ENCODE data around the gene PALM.

Gene PALM

DNA sequence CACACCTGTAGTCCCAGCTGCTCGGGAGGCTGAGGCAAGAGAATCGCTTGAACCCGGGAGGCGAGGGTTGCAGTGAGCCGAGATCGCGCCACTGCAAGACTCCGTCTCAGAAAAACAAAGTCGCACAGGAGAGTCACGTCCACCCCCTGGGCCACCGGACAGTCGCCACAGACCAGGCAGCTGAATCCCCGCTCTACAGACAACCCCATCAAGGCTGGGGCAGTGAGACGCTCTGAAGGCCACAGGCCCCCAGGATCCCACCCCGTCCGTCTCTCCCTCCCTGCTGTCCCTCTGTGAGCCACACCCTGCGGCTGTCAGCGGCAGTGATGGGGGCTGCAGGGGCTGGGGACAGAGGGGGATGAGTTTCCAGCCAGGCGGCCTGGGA is 73.1 kb downstream of the PALM start:
- Histone ChIP-seq H3K4me3 (ENCODE audit: low read length) (no peak overlapping the region), H3K79me2 (ENCODE audit: low read length) (no peaks in the 10 kb centered on the region), H3K27ac (ENCODE audit: low read length) (no peak overlapping the region), H3K4me1 (ENCODE audit: low read length) (no peaks in the 10 kb centered on the region), H3K9ac (ENCODE audit: low read length) (no peak overlapping the region), H3K9me2 (replicated peaks; ENCODE audit: insufficient read depth, low read length) (no peaks in the 10 kb centered on the region), H3K27me3 (replicated peaks; ENCODE audit: insufficient read depth, low read length) (peaks cover 77% of the 10 kb centered on the region), H3K9me3 (replicated peaks; ENCODE audit: insufficient read depth, low read length) (no peaks in the 10 kb centered on the region), H4K20me1 (ENCODE audit: insufficient read depth, low read length) (no peaks in the 10 kb centered on the region), H2AFZ (ENCODE audit: low read length) (no peak overlapping the region), H3K36me3 (replicated peaks; ENCODE audit: insufficient read depth, low read length) (no peaks in the 10 kb centered on the region), H3F3A (ENCODE audit: insufficient read depth, low read length) (no peaks in the 10 kb centered on the region), H3K4me2 (ENCODE audit: low read depth, low read length) (no peak overlapping the region)
- 0 out of 2 replicates have a peak, but pooled peaks have one; percentile 11 for TF ChIP-seq EZH2phosphoT487 (IDR thresholded peaks at IDR 0.05; ENCODE audit: low read length)
- TF ChIP-seq, protein P1, sequence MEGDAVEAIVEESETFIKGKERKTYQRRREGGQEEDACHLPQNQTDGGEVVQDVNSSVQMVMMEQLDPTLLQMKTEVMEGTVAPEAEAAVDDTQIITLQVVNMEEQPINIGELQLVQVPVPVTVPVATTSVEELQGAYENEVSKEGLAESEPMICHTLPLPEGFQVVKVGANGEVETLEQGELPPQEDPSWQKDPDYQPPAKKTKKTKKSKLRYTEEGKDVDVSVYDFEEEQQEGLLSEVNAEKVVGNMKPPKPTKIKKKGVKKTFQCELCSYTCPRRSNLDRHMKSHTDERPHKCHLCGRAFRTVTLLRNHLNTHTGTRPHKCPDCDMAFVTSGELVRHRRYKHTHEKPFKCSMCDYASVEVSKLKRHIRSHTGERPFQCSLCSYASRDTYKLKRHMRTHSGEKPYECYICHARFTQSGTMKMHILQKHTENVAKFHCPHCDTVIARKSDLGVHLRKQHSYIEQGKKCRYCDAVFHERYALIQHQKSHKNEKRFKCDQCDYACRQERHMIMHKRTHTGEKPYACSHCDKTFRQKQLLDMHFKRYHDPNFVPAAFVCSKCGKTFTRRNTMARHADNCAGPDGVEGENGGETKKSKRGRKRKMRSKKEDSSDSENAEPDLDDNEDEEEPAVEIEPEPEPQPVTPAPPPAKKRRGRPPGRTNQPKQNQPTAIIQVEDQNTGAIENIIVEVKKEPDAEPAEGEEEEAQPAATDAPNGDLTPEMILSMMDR (IDR thresholded peaks at IDR 0.05; ENCODE audit: low read length): no peak
- DNase-seq: no peak

DNA sequence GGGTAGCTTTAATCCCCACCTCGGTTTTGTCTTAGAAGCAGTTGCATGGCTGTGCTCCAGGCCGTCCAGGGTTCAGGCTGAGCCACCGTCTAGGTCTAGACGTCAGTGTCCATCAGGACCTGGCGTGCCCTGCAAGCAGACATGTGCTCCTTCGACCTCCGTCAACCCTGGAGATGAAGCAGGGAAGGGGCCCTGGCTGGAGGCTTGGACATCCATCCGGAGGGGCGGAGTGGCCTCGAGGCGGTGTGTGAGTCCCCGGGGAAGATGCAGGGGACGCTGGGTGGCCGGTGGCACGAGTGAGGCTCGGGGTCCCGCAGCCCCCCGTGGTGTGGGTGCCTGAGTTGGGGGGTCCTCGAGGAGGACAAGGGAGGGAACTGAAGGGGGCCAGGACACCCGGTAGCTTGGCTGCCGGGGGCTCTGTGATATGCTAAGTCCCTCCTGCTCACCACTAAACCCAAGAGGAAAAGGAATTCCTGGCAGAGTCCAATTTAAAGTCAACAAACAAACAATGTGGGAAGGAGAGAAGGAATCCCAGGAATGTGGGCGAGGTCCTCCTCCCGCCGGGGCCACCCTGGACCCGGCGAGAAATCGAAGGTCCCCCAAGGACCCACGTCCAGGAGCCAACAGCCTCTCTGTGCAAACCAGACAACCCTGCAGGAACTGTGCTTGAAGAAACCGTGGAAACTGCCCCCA is 73.6 kb downstream of the PALM start:
- no peaks in the 10 kb centered on the region for H3K4me1 ChIP-seq (ENCODE audit: low read length)
- H3K4me2 ChIP-seq (ENCODE audit: low read depth, low read length): no peak overlapping the region
- H3K36me3 ChIP-seq (replicated peaks; ENCODE audit: insufficient read depth, low read length): no peaks in the 10 kb centered on the region
- no peak for DNase-seq
- no peak overlapping the region for H3K4me3 ChIP-seq (ENCODE audit: low read length)
- no peak overlapping the region for H3K9ac ChIP-seq (ENCODE audit: low read length)
- H3K9me2 ChIP-seq (replicated peaks; ENCODE audit: insufficient read depth, low read length): no peaks in the 10 kb centered on the region
- no peak overlapping the region for H2AFZ ChIP-seq (ENCODE audit: low read length)
- no peaks in the 10 kb centered on the region for H3F3A ChIP-seq (ENCODE audit: insufficient read depth, low read length)
- peaks cover 73% of the 10 kb centered on the region for H3K27me3 ChIP-seq (replicated peaks; ENCODE audit: insufficient read depth, low read length)
- H4K20me1 ChIP-seq (ENCODE audit: insufficient read depth, low read length): no peaks in the 10 kb centered on the region
- no peak overlapping the region for H3K27ac ChIP-seq (ENCODE audit: low read length)
- no peaks in the 10 kb centered on the region for H3K9me3 ChIP-seq (replicated peaks; ENCODE audit: insufficient read depth, low read length)
- TF ChIP-seq EZH2phosphoT487 (IDR thresholded peaks at IDR 0.05; ENCODE audit: low read length): 0 out of 2 replicates have a peak, but pooled peaks have one; percentile 13
- TF ChIP-seq EZH2 (optimal IDR thresholded peaks at IDR 0.05; ENCODE audit: low read depth, low read length): no peak
- H3K79me2 ChIP-seq (ENCODE audit: low read length): no peaks in the 10 kb centered on the region

DNA sequence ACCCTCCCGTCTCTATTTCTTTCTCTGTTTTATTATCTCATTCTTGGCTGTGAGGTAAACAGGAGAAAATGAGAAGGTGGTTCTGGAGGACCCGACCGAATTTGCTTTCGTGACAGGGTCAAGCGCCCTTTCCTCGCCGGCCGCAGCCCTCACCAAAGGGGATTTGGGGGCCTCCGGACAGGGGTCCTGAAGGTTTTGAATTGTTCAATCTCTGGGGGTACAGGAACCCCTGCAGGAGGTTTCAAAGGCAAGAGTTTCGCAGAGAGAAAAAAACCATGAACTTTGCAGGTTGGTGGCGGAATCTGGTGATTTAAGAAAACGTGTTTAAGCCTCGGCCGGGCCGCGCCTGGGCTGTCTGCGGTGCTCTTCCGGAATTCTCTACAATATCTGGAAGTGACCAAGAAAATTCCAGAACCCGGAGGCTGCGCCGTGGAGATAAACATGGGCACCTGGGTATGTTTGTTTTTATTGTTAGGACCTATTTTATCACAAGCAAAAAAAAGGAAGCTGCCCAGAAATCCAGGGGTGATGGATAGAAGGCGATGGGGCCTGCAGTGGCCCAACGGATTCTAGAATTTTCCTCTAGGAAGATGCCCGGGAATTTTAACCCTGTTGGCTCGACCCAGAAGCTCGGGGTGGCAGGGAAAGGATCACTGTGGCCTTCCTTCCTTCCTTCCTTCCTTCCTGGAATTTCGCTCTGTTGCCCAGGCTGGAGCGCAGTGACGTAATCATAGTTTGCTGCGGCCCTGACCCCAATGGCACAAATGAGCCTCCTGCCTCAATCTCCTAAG is 74.3 kb downstream of the PALM start:
- Histone ChIP-seq H3K9me3 (replicated peaks; ENCODE audit: insufficient read depth, low read length) (no peaks in the 10 kb centered on the region), H3K36me3 (replicated peaks; ENCODE audit: insufficient read depth, low read length) (no peaks in the 10 kb centered on the region), H3K9ac (ENCODE audit: low read length) (no peak overlapping the region), H3K27ac (ENCODE audit: low read length) (no peak overlapping the region), H3K4me3 (ENCODE audit: low read length) (no peak overlapping the region), H3K9me2 (replicated peaks; ENCODE audit: insufficient read depth, low read length) (no peaks in the 10 kb centered on the region), H2AFZ (ENCODE audit: low read length) (no peak overlapping the region), H3K4me1 (ENCODE audit: low read length) (no peaks in the 10 kb centered on the region), H3K27me3 (replicated peaks; ENCODE audit: insufficient read depth, low read length) (peaks cover 68% of the 10 kb centered on the region), H4K20me1 (ENCODE audit: insufficient read depth, low read length) (no peaks in the 10 kb centered on the region), H3K79me2 (ENCODE audit: low read length) (no peaks in the 10 kb centered on the region), H3K4me2 (ENCODE audit: low read depth, low read length) (no peak overlapping the region), H3F3A (ENCODE audit: insufficient read depth, low read length) (no peaks in the 10 kb centered on the region)
- DNase-seq: no peak
- TF ChIP-seq EZH2 (optimal IDR thresholded peaks at IDR 0.05; ENCODE audit: low read depth, low read length): no peak

DNA sequence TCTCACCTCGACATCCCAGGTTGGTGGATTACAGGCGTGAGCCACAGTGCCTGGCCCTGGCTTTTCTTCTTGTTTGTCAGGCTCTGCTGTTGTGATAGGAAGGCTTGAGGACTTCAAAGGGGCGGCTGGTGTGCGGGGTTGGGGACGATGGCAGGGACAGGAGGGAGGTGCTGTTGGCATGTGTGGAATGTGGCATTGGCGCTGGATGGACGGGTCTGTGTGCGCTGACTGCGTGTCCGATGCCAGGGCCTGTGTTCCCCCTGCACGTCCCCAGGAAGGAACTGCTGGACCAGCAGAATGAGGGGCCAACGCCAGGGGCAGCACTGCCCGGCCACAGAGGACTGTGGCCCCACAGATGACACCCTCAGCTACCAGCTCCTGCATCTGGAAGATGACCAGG is 75.8 kb downstream of the PALM start:
- Histone ChIP-seq H2AFZ (ENCODE audit: low read length) (no peak overlapping the region), H3K9ac (ENCODE audit: low read length) (no peak overlapping the region), H3K4me3 (ENCODE audit: low read length) (no peak overlapping the region), H3K27ac (ENCODE audit: low read length) (no peak overlapping the region), H3K9me2 (replicated peaks; ENCODE audit: insufficient read depth, low read length) (no peaks in the 10 kb centered on the region), H3F3A (ENCODE audit: insufficient read depth, low read length) (no peaks in the 10 kb centered on the region), H3K27me3 (replicated peaks; ENCODE audit: insufficient read depth, low read length) (peaks cover 68% of the 10 kb centered on the region), H4K20me1 (ENCODE audit: insufficient read depth, low read length) (no peaks in the 10 kb centered on the region), H3K4me2 (ENCODE audit: low read depth, low read length) (no peak overlapping the region), H3K79me2 (ENCODE audit: low read length) (no peaks in the 10 kb centered on the region), H3K4me1 (ENCODE audit: low read length) (no peaks in the 10 kb centered on the region), H3K9me3 (replicated peaks; ENCODE audit: insufficient read depth, low read length) (no peaks in the 10 kb centered on the region), H3K36me3 (replicated peaks; ENCODE audit: insufficient read depth, low read length) (no peaks in the 10 kb centered on the region)
- TF ChIP-seq EZH2phosphoT487 (IDR thresholded peaks at IDR 0.05; ENCODE audit: low read length): no peak
- TF ChIP-seq, protein P1 (IDR thresholded peaks at IDR 0.05; ENCODE audit: low read length): no peak
- TF ChIP-seq EZH2 (optimal IDR thresholded peaks at IDR 0.05; ENCODE audit: low read depth, low read length): no peak
- no peak for DNase-seq
